HepG2 (cell line): ENCODE measurements around the gene TTBK2. TPM values are rescaled to one million over a fixed set of nuclear protein-coding genes. Genes with fewer than 3 reads are reported as not detected.

Experiments used
- CREM ChIP-seq, 2 experiments: sonication (generic) in 1 of 2; formaldehyde crosslinking in 1 of 2; IDR thresholded peaks; 2 replicates each; pipeline versions ENCODE4 v1.4.0 to v1.6.1; 2016 to 2020; ENCODE audit warnings: antibody characterized with exemption in 1 of 2, mild to moderate bottlenecking in 1 of 2, missing genetic modification reagents in 1 of 2
- KDM2A ChIP-seq: sonication (generic); formaldehyde crosslinking; IDR thresholded peaks from 2 replicates; pipeline ENCODE4 v1.4.0; 2020; ENCODE audit warnings: low read depth, missing genetic modification reagents, borderline replicate concordance
- KLF9 ChIP-seq: IDR thresholded peaks from 2 replicates; pipeline ENCODE4 v1.6.1; 2016; ENCODE audit warnings: low read depth
- MED8 ChIP-seq: sonication (generic); formaldehyde crosslinking; IDR thresholded peaks from 2 replicates; pipeline ENCODE4 v1.8.1; 2023; ENCODE audit warnings: mild to moderate bottlenecking, missing genetic modification reagents; ENCODE audit not compliant: insufficient replicate concordance
- MIER3 ChIP-seq: IDR thresholded peaks from 2 replicates; pipeline ENCODE4 v1.6.1; 2016; ENCODE audit warnings: missing compliant biosample characterization, borderline replicate concordance
- MXI1 ChIP-seq: IDR thresholded peaks from 3 replicates; pipeline ENCODE4 v1.6.1; 2012; ENCODE audit warnings: low read depth, low read length, inconsistent platforms, borderline replicate concordance
- NFYC ChIP-seq: IDR thresholded peaks from 2 replicates; pipeline ENCODE4 v1.6.1; 2016; ENCODE audit warnings: missing genetic modification reagents, missing compliant biosample characterization
- NR0B2 ChIP-seq: sonication (generic); formaldehyde crosslinking; IDR thresholded peaks from 2 replicates; pipeline ENCODE4 v1.4.0; 2020; ENCODE audit warnings: mild to moderate bottlenecking, missing genetic modification reagents
- PHF8 ChIP-seq: sonication (generic); formaldehyde crosslinking; IDR thresholded peaks from 2 replicates; pipeline ENCODE4 v1.5.0; 2020; ENCODE audit warnings: missing genetic modification reagents
- SPEN ChIP-seq: sonication (generic); formaldehyde crosslinking; IDR thresholded peaks from 2 replicates; pipeline ENCODE4 v1.5.1; 2020; ENCODE audit warnings: low read depth, mild to moderate bottlenecking, missing genetic modification reagents
- YY1 ChIP-seq: IDR thresholded peaks from 2 replicates; pipeline ENCODE4 v1.6.1; 2011; ENCODE audit warnings: low read length, low read depth, moderate library complexity, mild to moderate bottlenecking; ENCODE audit not compliant: insufficient read depth, insufficient replicate concordance
- ZBTB40 ChIP-seq, 2 experiments: fragments of 450-650 bp in 1 of 2; sonication (generic) in 1 of 2; formaldehyde crosslinking in 1 of 2; IDR thresholded peaks; 2 replicates each; pipeline versions ENCODE4 v1.6.1 to v1.8.0; 2016 to 2022; ENCODE audit warnings: antibody characterized with exemption in 1 of 2, mild to moderate bottlenecking in 1 of 2, missing genetic modification reagents in 1 of 2
- ZBTB7B ChIP-seq: sonication (generic); formaldehyde crosslinking; IDR thresholded peaks from 2 replicates; pipeline ENCODE4 v1.4.0; 2020; ENCODE audit warnings: missing genetic modification reagents
- ZIK1 ChIP-seq: sonication (generic); formaldehyde crosslinking; IDR thresholded peaks from 2 replicates; pipeline ENCODE4 v1.5.0; 2020; ENCODE audit warnings: mild to moderate bottlenecking, low read depth, missing genetic modification reagents, borderline replicate concordance
- ZMYM4 ChIP-seq: sonication (generic); formaldehyde crosslinking; IDR thresholded peaks from 2 replicates; pipeline ENCODE4 v1.8.1; 2023; ENCODE audit warnings: mild to moderate bottlenecking, missing genetic modification reagents
- ZNF564 ChIP-seq: sonication (generic); formaldehyde crosslinking; IDR thresholded peaks from 2 replicates; pipeline ENCODE4 v1.8.1; 2023; ENCODE audit warnings: mild to moderate bottlenecking, missing genetic modification reagents
- ZNF598 ChIP-seq: sonication (generic); formaldehyde crosslinking; IDR thresholded peaks from 2 replicates; pipeline ENCODE4 v1.5.1; 2020; ENCODE audit warnings: mild to moderate bottlenecking, missing genetic modification reagents, borderline replicate concordance
- ZNF788 ChIP-seq: sonication (generic); formaldehyde crosslinking; IDR thresholded peaks from 2 replicates; pipeline ENCODE4 v1.5.0; 2020; ENCODE audit warnings: mild to moderate bottlenecking, missing genetic modification reagents, borderline replicate concordance
- polyA plus RNA-seq, 8 experiments: library from polyadenylated mRNA; depleted of rRNA in 3 of 8; stranded (reverse) in 7 of 8; unstranded in 1 of 8; fragments of >200 nt; fragmentation: Illumina TruSeq in 4 of 8; extraction: Trizol in 4 of 8; gene quantifications; 2 replicates each; pipeline versions ENCODE4 v1.2.1 to v1.2.3, GENCODE V29; 2011 to 2016; ENCODE audit warnings: low read depth in 4 of 8, missing spikeins in 1 of 8, mixed read lengths in 1 of 8; ENCODE audit not compliant: insufficient read depth in 1 of 8
- total RNA-seq, 5 experiments: library from RNA; depleted of rRNA; stranded (reverse); fragments of >200 nt; fragmentation: Illumina TruSeq; extraction: Trizol; gene quantifications; 2 replicates each; pipeline ENCODE4 v1.2.3, GENCODE V29; 2016; ENCODE audit warnings: low read depth in 1 of 5

TTBK2 gene
- total and polyA plus RNA-seq, 2 of the 13 experiments (the other 11 are each of a cell fraction or from before 2014, with no cell fraction given), result 5.1 to 7.4 TPM

- no peak for TF ChIP-seq CREM (IDR thresholded peaks at IDR 0.05)
- TF ChIP-seq CREM (CRISPR knock-in tag; IDR thresholded peaks at IDR 0.05), result no peak
- TF ChIP-seq PHF8 (CRISPR knock-in tag), result peak; percentile 87
- peak; percentile 48 for TF ChIP-seq MED8
- 0 out of 2 replicates have a peak, but pooled peaks have one; percentile 38 for TF ChIP-seq ZBTB7B (CRISPR knock-in tag)
- TF ChIP-seq ZIK1 (CRISPR knock-in tag), result no peak
- peak; percentile 16; the same call in 1 of the 2 replicates for TF ChIP-seq ZNF788 (CRISPR knock-in tag)
- 0 out of 2 replicates have a peak, but pooled peaks have one; percentile 53 for TF ChIP-seq ZNF564 (CRISPR knock-in tag)
- TF ChIP-seq NFYC (CRISPR knock-in tag), result no peak
- 0 out of 2 replicates have a peak, but pooled peaks have one; percentile 8 for TF ChIP-seq ZMYM4 (CRISPR knock-in tag)
- 0 out of 2 replicates have a peak, but pooled peaks have one; percentile 34 for TF ChIP-seq KLF9 (CRISPR knock-in tag)
- peak; percentile 87 for TF ChIP-seq SPEN (CRISPR knock-in tag)
- TF ChIP-seq MIER3 (CRISPR knock-in tag), result no peak
- TF ChIP-seq KDM2A (CRISPR knock-in tag), result peak; percentile 59; the same call in 1 of the 2 replicates
- TF ChIP-seq ZBTB40 (IDR thresholded peaks at IDR 0.05), result no peak
- no peak for TF ChIP-seq ZBTB40 (CRISPR knock-in tag; IDR thresholded peaks at IDR 0.05)
- TF ChIP-seq NR0B2 (CRISPR knock-in tag), result no peak
- TF ChIP-seq YY1, result peak; percentile 90
- TF ChIP-seq MXI1, result peak; percentile 59; the same call in 1 of the 3 replicates
- TF ChIP-seq ZNF598, result no peak
These were observed 183.6 kb downstream of the TTBK2 start, which contains the start of gene CDAN1 (continued) for GRCh38 chr15:42736793-42737528.
